Prostate gland (tissue), 2 donors: ENCODE measurements around the gene FBXO11.

Source experiments
- POLR2A ChIP-seq: fragments of 450-650 bp; IDR thresholded peaks from one replicate; pipeline ENCODE4 v1.6.1; 2016; ENCODE audit warnings: antibody characterized with exemption, mild to moderate bottlenecking
- POLR2AphosphoS5 ChIP-seq: sonication (generic); formaldehyde crosslinking; IDR thresholded peaks from one replicate; pipeline ENCODE4 v1.6.1; 2017; ENCODE audit warnings: antibody characterized with exemption
- TF ChIP-seq, protein P1 (sequence below), 4 experiments: fragments of 200-600 bp in 2 of 4; fragments of 450-650 bp in 2 of 4; sonication (generic) in 2 of 4; IDR thresholded peaks; 1 replicate in 3 of 4; 2 replicates in 1 of 4; pipeline ENCODE4 v1.5.1; 2016 to 2019; ENCODE audit warnings: antibody characterized with exemption in 4 of 4, mild to moderate bottlenecking in 2 of 4, moderate library complexity in 2 of 4

DNA sequence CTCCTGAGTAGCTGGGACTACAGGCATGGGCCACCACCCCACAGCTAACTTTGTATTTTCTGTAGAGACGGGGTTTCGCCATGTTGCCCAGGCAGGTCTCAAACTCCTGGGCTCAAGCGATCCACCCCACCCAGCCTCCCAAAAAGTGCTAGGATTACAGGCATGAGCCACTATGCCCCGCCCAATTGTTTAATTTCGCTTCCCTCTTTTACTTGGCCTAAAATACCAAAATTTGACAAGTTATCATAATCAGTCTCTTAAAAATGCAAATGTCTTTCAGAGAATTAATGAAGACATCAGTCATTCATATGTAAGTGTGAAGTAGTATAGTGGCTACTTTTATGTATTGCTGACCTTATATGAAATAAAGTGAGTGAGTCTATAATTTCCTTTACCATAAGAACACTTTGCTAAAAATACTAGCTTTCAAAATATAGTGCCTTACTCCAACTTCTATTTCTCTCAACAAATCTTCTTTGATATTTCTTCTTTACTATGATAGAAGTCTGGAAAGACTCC lies 9.8 kb downstream of the FBXO11 start:
- no peak for TF ChIP-seq POLR2AphosphoS5
- TF ChIP-seq, protein P1, sequence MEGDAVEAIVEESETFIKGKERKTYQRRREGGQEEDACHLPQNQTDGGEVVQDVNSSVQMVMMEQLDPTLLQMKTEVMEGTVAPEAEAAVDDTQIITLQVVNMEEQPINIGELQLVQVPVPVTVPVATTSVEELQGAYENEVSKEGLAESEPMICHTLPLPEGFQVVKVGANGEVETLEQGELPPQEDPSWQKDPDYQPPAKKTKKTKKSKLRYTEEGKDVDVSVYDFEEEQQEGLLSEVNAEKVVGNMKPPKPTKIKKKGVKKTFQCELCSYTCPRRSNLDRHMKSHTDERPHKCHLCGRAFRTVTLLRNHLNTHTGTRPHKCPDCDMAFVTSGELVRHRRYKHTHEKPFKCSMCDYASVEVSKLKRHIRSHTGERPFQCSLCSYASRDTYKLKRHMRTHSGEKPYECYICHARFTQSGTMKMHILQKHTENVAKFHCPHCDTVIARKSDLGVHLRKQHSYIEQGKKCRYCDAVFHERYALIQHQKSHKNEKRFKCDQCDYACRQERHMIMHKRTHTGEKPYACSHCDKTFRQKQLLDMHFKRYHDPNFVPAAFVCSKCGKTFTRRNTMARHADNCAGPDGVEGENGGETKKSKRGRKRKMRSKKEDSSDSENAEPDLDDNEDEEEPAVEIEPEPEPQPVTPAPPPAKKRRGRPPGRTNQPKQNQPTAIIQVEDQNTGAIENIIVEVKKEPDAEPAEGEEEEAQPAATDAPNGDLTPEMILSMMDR (IDR thresholded peaks at IDR 0.05), result no peak
- TF ChIP-seq POLR2A, result no peak
